KMS-11 (cell line): Measurements from ENCODE around the gene EML6.

ENCODE experiments used
- H2AFZ ChIP-seq: fragments of 200-600 bp; sonication (generic); 2 replicates; pipeline ENCODE4 v1.6.1; 2016; ENCODE audit warnings: antibody characterized with exemption, mixed run types, low read depth
- H3K27ac ChIP-seq: fragments of 200-600 bp; sonication (generic); 2 replicates; pipeline ENCODE4 v1.6.1; 2016; ENCODE audit warnings: mild to moderate bottlenecking, mixed run types
- H3K27me3 ChIP-seq: fragments of 200-600 bp; sonication (generic); 2 replicates; pipeline ENCODE4 v1.6.1; 2017; ENCODE audit warnings: mild to moderate bottlenecking, low read depth, mixed run types, moderate library complexity; ENCODE audit not compliant: insufficient read depth
- H3K36me3 ChIP-seq: fragments of 200-600 bp; sonication (generic); 2 replicates; pipeline ENCODE4 v1.6.1; 2017; ENCODE audit warnings: mild to moderate bottlenecking, mixed run types; ENCODE audit not compliant: insufficient read depth
- H3K4me1 ChIP-seq: fragments of 200-600 bp; sonication (generic); 2 replicates; pipeline ENCODE4 v1.6.1; 2016; ENCODE audit warnings: mild to moderate bottlenecking, low read depth, mixed run types; ENCODE audit not compliant: poor library complexity, severe bottlenecking
- H3K4me2 ChIP-seq: fragments of 200-600 bp; sonication (generic); 2 replicates; pipeline ENCODE4 v1.7.0; 2016; ENCODE audit warnings: mild to moderate bottlenecking, mixed run types
- H3K4me3 ChIP-seq: fragments of 200-600 bp; sonication (generic); IDR thresholded peaks from 2 replicates; pipeline ENCODE4 v1.6.1; 2017; ENCODE audit warnings: low read depth, low read length, mixed read lengths; ENCODE audit not compliant: insufficient read depth
- H3K79me2 ChIP-seq: fragments of 200-600 bp; sonication (generic); 2 replicates; pipeline ENCODE4 v1.6.1; 2016; ENCODE audit warnings: low read depth, mixed run types; ENCODE audit not compliant: insufficient read depth
- H3K9ac ChIP-seq: fragments of 200-600 bp; sonication (generic); 2 replicates; pipeline ENCODE4 v1.6.1; 2016; ENCODE audit warnings: mild to moderate bottlenecking, mixed run types
- H4K20me1 ChIP-seq: fragments of 200-600 bp; sonication (generic); 2 replicates; pipeline ENCODE4 v1.6.1; 2016; ENCODE audit warnings: mild to moderate bottlenecking, mixed run types; ENCODE audit not compliant: insufficient read depth
- TF ChIP-seq, protein P1 (sequence below): fragments of 200-600 bp; sonication (generic); conservative IDR thresholded peaks from 2 replicates; pipeline ENCODE4 v1.6.1; 2017; ENCODE audit warnings: low read depth, mild to moderate bottlenecking, antibody characterized with exemption, low read length, moderate library complexity, mixed read lengths

The EML6 gene

GRCh38 chr2:54763636-54764291, 40.3 kb downstream of the EML6 start:
- TF ChIP-seq, protein P1, sequence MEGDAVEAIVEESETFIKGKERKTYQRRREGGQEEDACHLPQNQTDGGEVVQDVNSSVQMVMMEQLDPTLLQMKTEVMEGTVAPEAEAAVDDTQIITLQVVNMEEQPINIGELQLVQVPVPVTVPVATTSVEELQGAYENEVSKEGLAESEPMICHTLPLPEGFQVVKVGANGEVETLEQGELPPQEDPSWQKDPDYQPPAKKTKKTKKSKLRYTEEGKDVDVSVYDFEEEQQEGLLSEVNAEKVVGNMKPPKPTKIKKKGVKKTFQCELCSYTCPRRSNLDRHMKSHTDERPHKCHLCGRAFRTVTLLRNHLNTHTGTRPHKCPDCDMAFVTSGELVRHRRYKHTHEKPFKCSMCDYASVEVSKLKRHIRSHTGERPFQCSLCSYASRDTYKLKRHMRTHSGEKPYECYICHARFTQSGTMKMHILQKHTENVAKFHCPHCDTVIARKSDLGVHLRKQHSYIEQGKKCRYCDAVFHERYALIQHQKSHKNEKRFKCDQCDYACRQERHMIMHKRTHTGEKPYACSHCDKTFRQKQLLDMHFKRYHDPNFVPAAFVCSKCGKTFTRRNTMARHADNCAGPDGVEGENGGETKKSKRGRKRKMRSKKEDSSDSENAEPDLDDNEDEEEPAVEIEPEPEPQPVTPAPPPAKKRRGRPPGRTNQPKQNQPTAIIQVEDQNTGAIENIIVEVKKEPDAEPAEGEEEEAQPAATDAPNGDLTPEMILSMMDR, result peak; percentile 38; the same call in 1 of the 2 replicates
- Histone ChIP-seq H4K20me1 (no peaks in the 10 kb centered on the region), H3K4me1 (peaks cover 49% of the 10 kb centered on the region), H3K27me3 (no peaks in the 10 kb centered on the region), H2AFZ (no peak overlapping the region), H3K9ac (no peak overlapping the region), H3K4me2 (no peak overlapping the region), H3K27ac (no peak overlapping the region), H3K4me3 (no peak overlapping the region), H3K79me2 (no peaks in the 10 kb centered on the region), H3K36me3 (no peaks in the 10 kb centered on the region)

DNA sequence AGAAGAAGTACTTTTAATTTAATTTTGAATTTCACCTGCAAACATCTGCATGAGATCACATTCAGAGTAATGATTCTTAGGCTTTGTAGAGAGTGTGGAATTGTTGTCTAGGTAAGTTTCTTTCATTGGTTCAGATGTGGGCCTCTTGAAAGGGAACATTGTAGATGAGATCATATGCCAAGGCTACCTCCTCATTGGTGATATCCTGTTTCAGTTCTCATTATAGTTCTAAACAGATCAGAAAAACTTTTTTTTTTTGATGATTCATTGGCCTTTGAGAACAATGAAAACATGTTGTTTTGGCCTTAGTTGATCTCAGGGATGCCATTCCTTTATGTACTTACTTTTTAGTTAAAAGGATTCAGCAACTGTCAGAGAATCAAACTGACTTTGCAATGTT, 44.5 kb downstream of the EML6 start:
- Histone ChIP-seq H3K4me1 (peaks cover 31% of the 10 kb centered on the region), H3K36me3 (no peaks in the 10 kb centered on the region), H3K4me2 (peak overlapping the region; percentile 60), H3K79me2 (no peaks in the 10 kb centered on the region), H3K4me3 (no peak overlapping the region), H2AFZ (peak overlapping the region; percentile 25; the same call in 1 of the 2 replicates), H3K9ac (no peak overlapping the region), H4K20me1 (no peaks in the 10 kb centered on the region), H3K27me3 (no peaks in the 10 kb centered on the region), H3K27ac (peak overlapping the region; percentile 46)
- TF ChIP-seq, protein P1, result no peak

DNA sequence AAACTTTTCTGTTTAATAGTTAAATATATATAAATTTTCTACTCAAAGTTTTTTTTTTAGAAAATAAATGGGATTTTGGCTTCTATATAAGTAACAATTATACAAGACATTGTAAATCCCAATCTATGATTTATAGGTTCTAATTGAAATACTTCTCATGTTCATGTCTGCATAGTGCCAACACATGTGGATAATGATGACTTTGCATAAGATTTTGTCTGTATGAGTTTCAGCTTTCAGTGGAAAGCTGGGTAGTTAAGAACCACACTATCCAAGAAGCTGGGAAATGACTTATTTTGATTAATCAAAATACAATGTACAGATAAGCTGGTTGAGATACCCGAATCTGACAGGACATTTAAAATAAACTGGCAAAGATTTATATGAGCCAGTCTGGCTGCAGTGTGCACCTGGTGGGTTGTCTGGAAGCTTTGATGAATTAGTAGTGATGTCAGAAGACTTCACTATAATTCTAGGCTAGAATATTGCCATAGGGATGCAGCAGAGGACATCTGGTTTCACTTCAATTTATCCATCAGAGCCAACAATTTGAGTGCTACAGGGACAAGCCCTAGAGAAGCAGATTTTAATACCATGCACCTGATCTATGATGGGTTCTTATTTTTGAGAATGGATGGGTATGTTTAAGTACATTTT, 45.4 kb downstream of the EML6 start:
- H3K4me1 ChIP-seq, result peaks cover 31% of the 10 kb centered on the region
- TF ChIP-seq, protein P1, result no peak
- no peaks in the 10 kb centered on the region for H3K27me3 ChIP-seq
- no peak overlapping the region for H3K27ac ChIP-seq
- no peaks in the 10 kb centered on the region for H3K79me2 ChIP-seq
- no peaks in the 10 kb centered on the region for H3K36me3 ChIP-seq
- peak overlapping the region; percentile 23; the same call in 1 of the 2 replicates for H3K4me2 ChIP-seq
- H3K9ac ChIP-seq, result no peak overlapping the region
- no peak overlapping the region for H3K4me3 ChIP-seq
- no peaks in the 10 kb centered on the region for H4K20me1 ChIP-seq
- no peak overlapping the region for H2AFZ ChIP-seq

DNA sequence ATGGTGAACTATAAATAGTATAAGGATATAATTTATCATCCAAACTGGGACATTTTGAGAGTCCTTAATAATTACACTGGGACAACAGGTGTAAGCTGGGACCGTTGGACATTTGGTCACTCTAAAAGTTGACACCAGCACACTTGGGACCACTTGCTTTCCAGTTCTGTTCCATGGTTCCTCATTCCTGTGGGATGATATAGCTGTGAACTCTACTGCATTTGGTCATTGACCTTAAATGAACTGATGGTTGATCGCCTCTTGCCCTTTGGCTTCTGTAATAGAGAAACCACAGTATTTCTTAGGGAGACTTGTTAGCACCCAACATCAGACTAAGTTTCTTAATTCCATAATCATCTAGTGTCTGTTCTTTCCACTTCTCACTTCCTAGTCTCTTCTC, 46.7 kb downstream of the EML6 start:
- Histone ChIP-seq H2AFZ (no peak overlapping the region), H3K4me3 (no peak overlapping the region), H3K36me3 (no peaks in the 10 kb centered on the region), H3K9ac (no peak overlapping the region), H3K27me3 (no peaks in the 10 kb centered on the region), H3K4me2 (no peak overlapping the region), H3K4me1 (peaks cover 31% of the 10 kb centered on the region), H4K20me1 (no peaks in the 10 kb centered on the region), H3K79me2 (no peaks in the 10 kb centered on the region), H3K27ac (no peak overlapping the region)
- TF ChIP-seq, protein P1, result no peak
